ENCODE results near the gene TMEM19.

- TF ChIP-seq CTCF (IDR thresholded peaks at IDR 0.05): no peak
- TF ChIP-seq POLR2A (IDR thresholded peaks at IDR 0.05): no peak
Measured at GRCh38 chr12:71656740-71657139, 29.1 kb upstream of the TMEM19 start.
